GM19099 (cell line): ENCODE results near the gene C9.

Experiments used
- POLR2A ChIP-seq: IDR thresholded peaks from 3 replicates; pipeline ENCODE4 v1.6.1; 2011; ENCODE audit warnings: low read depth; ENCODE audit not compliant: insufficient read length; ENCODE audit errors: extremely low read depth

C9 gene

GRCh38 chr5:39253196-39253595 is 111.1 kb downstream of the C9 start:
- no peak for TF ChIP-seq POLR2A

- TF ChIP-seq POLR2A, result no peak
Observed at GRCh38 chr5:39249564-39250274, 114.6 kb downstream of the C9 start.

- no peak for TF ChIP-seq POLR2A
Observed at GRCh38 chr5:39249069-39249468, 115.2 kb downstream of the C9 start.

GRCh38 chr5:39240750-39241149 is 123.5 kb downstream of the C9 start:
- TF ChIP-seq POLR2A, result no peak

- no peak for TF ChIP-seq POLR2A
Observed at GRCh38 chr5:39238366-39239105, 125.8 kb downstream of the C9 start.

- TF ChIP-seq POLR2A, result no peak
Observed at GRCh38 chr5:39236718-39237117, 127.6 kb downstream of the C9 start.

GRCh38 chr5:39235648-39236047 is 128.6 kb downstream of the C9 start:
- no peak for TF ChIP-seq POLR2A
